ENCODE measurements around the gene PDHX.

Gene PDHX

DNA sequence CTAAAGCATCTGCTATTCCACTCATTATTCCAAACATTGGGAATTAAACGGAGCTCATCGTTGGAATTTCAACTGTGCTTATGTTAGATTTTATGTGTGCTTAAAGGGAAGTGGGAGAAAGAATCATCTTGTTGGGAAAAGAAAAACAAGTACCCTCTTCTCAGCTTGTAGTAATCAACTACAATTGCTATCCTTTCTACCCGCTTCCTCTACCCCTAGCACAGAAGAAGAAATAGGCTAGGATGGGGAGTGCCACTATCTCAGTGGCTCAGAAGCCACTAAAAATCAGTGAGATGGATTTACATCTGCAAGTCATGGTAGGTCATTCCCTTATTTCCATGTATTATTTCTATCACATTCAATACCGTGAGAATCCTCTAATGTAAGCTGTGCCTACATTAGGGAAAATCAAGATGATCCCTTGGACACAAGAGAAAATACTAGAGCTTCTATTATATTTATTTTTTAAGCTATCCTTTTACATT, 124.7 kb downstream of the PDHX start:
- TF ChIP-seq CTCF (IDR thresholded peaks at IDR 0.05; ENCODE audit: insufficient read depth, low read depth, low read length, missing control alignments), result no peak
- DNase-seq (ENCODE audit: low read depth), result no peak
- H3K4me3 ChIP-seq (ENCODE audit: low read length), result no peak overlapping the region

- TF ChIP-seq CTCF (IDR thresholded peaks at IDR 0.05; ENCODE audit: insufficient read depth, low read depth, low read length, missing control alignments), result no peak
- DNase-seq (ENCODE audit: low read depth), result no peak
- H3K4me3 ChIP-seq (ENCODE audit: low read length), result no peak overlapping the region
Measured at GRCh38 chr11:35042224-35042623, 125.8 kb downstream of the PDHX start.

- H3K4me3 ChIP-seq (ENCODE audit: low read length), result no peak overlapping the region
- DNase-seq (ENCODE audit: low read depth), result no peak
- TF ChIP-seq CTCF (IDR thresholded peaks at IDR 0.05; ENCODE audit: insufficient read depth, low read depth, low read length, missing control alignments), result no peak
Measured at GRCh38 chr11:35042913-35043312, 126.5 kb downstream of the PDHX start.

GRCh38 chr11:35043936-35044335, 127.5 kb downstream of the PDHX start:
- DNase-seq (ENCODE audit: low read depth), result no peak
- no peak for TF ChIP-seq CTCF (IDR thresholded peaks at IDR 0.05; ENCODE audit: insufficient read depth, low read depth, low read length, missing control alignments)

GRCh38 chr11:35045236-35045820, 128.9 kb downstream of the PDHX start:
- no peak for TF ChIP-seq CTCF (IDR thresholded peaks at IDR 0.05; ENCODE audit: insufficient read depth, low read depth, low read length, missing control alignments)
- no peak overlapping the region for H3K4me3 ChIP-seq (ENCODE audit: low read length)
- DNase-seq (ENCODE audit: low read depth), result no peak

More at GRCh38 chr11:35043936-35044335, 127.5 kb downstream of the PDHX start:
- H3K4me3 ChIP-seq (ENCODE audit: low read length), result no peak overlapping the region

Data from epithelial cell of esophagus (primary cell).